Activated CD4-positive, alpha-beta T cell treated with anti-CD3 and anti-CD28 coated beads for 48 hours (primary cell): ENCODE measurements around the gene ZNF683.

Experiments used
- DNase-seq: peaks from one replicate; pipeline ENCODE4 v3.0.0-alpha.2; 2020

ZNF683 gene

GRCh38 chr1:26384076-26384475, 11.5 kb upstream of the ZNF683 start:
- no peak for DNase-seq

GRCh38 chr1:26378879-26379251, 6.3 kb upstream of the ZNF683 start:
- no peak for DNase-seq

GRCh38 chr1:26378088-26378878, 5.7 kb upstream of the ZNF683 start:
- DNase-seq, result peak; percentile 72

- DNase-seq, result no peak
Observed at GRCh38 chr1:26376050-26376449, 3.5 kb upstream of the ZNF683 start.

GRCh38 chr1:26375081-26375480, 2.5 kb upstream of the ZNF683 start:
- no peak for DNase-seq

GRCh38 chr1:26374361-26374760, 1.8 kb upstream of the ZNF683 start:
- DNase-seq, result peak; percentile 31

- DNase-seq, result no peak
Observed at GRCh38 chr1:26373789-26374188, 1.2 kb upstream of the ZNF683 start.

- DNase-seq, result peak; percentile 31
Observed at GRCh38 chr1:26373281-26373680, 731 bp upstream of the ZNF683 start.

- no peak for DNase-seq
Observed at GRCh38 chr1:26372039-26372438, 511 bp downstream of the ZNF683 start.

GRCh38 chr1:26370591-26371382, 1.8 kb downstream of the ZNF683 start:
- no peak for DNase-seq

GRCh38 chr1:26368486-26368885, 4.1 kb downstream of the ZNF683 start:
- DNase-seq, result no peak

GRCh38 chr1:26368006-26368405, 4.5 kb downstream of the ZNF683 start:
- no peak for DNase-seq

GRCh38 chr1:26367441-26367840, 5.1 kb downstream of the ZNF683 start:
- no peak for DNase-seq

- no peak for DNase-seq
Observed at GRCh38 chr1:26364956-26365355, 7.6 kb downstream of the ZNF683 start.

- peak; percentile 91 for DNase-seq
Observed at GRCh38 chr1:26363549-26364448, 8.8 kb downstream of the ZNF683 start.

- no peak for DNase-seq
Observed at GRCh38 chr1:26362331-26362730, 10.2 kb downstream of the ZNF683 start.

GRCh38 chr1:26361605-26362122, 10.9 kb downstream of the ZNF683 start:
- no peak for DNase-seq

- no peak for DNase-seq
Observed at GRCh38 chr1:26360807-26361604, 11.5 kb downstream of the ZNF683 start.

GRCh38 chr1:26359981-26360806, 12.4 kb downstream of the ZNF683 start:
- peak; percentile 66 for DNase-seq

- DNase-seq, result peak; percentile 78
Observed at GRCh38 chr1:26358411-26359384, 13.9 kb downstream of the ZNF683 start.
